Suppressor macrophage treated with lipopolysaccharide for 4 hours (primary cell): ENCODE results near the gene HELZ2.
"Not testable (repeated sequence)": the region's sequence is repeated elsewhere in the genome, so short reads cannot be mapped to it uniquely, and the experiment has no call there.

Source experiments
- DNase-seq: peaks from one replicate; pipeline ENCODE4 v3.0.0-alpha.2; 2020

Gene HELZ2

DNA sequence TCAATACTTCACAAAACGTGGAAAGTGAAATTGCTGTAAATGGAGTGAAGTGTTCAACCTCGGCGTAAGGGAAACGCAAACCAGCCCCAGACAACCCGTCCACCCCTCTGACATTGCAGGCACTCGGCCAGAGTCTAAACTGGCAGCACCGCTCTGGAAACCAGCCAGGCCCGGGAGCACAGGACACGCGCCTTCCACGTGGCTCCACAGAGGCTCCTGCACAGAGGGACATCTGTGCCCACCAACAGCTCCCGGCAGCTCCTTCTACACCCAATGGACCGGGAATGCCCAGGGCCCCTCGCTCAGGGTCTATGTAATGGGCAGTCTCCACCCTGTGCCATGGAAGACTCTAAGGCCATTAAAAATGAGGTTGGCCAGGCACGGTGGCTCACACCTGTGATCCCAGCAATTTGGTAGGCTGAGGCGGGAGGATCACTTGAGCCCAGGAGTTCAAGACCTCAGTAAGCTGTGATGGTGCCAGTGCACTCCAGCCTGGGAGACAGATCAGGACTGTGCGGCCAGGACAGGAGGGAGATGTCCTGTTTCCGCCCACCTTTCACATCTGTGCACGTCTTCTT, 3.4 kb upstream of the HELZ2 start:
- DNase-seq: no peak

DNA sequence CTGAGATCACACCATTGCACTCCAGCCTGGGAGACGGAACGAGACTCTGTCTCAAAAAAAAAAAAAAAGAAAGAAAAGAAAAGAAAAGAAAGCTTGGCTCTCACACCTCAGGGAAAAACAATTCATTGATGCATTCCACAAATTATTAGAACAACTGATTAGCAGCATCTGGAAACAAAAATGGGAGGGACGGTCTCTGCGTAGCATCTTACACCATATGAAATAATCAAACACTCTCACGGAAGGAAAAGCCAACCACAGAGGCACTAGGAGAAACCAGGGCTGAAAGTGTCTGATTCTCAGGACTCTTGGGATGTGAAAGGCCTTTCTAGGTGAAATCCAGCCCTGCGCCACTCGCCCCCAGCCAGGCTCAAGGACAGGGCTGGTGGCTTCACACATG, 2.3 kb upstream of the HELZ2 start:
- DNase-seq: no peak

DNA sequence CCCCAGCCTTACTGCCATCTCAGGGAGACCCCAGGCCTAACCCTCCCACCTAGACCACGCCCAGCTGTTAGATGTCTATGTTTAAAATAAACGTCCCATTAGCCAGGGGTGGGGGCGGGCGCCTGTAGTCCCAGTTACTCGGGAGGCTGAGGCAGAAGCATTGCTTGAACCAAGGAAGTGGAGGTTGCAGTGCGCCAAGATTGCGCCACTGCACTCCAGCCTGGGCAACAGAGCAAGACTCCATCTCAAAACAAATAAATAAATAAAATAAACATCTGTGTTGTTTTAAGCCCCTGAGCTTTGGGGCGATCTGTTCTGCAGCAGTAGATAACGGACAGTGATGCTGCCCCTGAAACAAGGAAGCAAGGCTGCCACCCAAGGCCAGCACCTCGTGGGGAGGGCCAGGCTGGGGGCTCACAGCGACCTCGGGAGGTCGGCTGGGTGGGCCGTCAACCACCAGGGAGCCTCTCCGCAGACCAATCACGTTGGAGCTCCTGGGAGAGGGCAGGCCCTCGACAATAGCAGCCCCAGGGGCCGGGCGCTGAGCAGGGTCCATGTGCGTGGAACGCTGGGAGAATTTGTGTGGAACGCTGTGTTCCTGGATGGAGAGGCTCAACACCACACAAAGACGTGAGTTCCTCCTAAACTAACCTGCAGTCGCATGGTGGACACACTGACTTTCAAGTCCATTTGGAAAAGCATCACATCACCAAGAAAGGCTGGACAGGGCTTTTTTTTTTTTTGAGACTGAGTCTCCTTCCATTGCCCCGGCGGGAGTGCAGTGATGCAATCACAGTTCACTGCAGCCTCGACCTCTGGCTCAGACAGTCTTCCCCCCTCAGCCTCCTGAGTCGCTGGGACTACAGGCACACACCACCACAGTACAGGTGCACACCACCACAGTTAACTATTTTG, 1.0 kb upstream of the HELZ2 start:
- no peak for DNase-seq

DNA sequence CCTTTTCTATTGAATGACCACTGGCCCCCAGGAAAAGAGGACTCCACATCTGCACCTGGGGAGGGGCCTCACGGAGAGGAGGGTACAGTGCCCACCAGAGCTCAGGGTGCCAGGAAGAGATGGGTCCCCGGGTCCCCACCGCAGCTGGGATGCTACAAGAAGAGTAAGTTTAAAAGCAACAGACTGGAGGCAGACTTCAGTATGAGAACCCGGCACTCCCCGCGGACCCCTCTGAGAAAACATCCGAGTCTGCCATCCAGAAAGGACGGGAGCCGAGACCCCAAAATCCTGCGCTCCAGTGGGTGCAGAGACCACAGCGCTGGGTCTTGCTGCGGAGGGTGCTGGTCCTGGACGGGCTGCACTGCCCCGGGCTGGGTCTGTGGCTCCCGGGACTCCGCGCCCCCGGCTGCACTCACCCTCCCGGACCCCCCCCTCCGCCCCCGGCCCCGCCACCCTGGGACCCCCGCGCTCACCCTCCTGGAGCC, 350 bp downstream of the HELZ2 start:
- DNase-seq: no peak

DNA sequence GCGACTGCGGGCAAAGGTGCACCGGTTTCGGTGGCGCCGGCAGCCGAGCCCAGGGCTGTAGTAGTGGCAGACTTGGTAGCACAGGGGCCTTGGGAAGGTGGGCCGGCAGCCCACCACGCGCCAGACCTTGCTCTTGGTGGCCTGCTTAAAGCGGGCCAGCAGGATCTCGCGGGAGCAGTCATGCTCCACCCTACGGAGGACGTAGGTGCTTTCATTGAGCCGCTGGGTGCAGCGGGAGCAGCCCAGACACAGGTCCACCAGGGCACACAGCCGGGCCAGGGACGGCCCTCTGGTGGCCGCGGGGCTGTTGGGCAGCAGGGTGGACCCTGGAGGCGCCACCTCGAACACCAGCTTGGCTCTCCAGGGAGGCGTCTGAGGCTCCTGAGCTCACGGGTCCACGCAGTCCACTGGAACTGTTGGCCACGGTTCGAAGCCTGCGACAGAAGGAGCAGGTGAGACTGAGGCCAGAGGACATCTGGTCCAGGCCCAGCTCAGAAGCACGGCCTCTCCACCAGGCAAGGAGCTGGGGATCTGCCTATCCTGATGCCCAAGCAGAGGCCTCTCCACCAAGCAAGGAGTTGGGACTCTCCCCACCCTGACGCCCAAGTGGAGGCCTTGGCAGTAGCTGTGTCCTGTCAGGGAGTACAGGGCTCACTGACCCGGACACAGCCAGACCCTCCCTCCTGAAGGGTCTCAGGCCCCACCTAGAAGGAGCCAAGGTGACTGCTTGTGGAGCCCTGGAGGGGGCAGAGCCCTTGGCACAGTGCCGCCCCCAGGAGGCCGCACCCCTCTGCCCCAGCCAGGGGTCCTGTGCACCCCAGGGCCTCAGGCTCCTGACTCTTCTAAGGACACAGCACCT, 1.0 kb downstream of the HELZ2 start:
- peak; percentile 40 for DNase-seq

DNA sequence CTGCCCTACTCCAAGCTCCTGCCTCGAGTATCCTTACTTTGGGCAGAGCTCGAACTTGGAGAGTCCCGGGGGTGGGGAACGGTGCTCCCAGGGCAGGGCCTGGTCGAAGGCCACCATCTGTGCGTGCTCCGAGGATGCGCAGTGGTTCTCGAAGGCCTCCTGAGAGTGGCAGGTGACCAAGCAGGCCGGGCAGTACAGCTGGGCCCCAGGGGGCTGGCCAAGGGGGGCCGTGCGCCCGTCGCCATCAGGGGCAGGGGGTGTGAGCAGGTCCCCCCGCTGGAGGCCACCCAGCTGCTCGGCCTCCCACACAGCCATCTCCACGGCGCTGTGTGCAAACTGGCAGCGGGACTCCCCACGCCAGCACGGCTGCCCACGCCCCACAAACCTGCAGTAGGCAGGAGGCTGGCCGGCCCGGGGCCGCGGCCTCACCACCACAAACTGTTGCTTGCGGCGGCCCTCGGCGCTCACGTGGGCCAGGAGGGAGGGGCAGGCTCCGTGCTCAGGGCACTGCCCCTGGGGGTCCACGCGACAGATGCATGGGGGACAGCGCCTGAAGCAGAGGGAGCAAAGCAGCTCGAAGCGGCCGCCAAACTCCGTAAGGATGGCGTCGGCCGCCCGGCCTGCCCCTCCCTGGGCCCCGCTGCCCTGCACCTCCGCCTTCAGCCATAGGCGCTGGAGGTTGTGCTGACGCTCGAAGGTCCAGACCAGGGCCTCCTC, 1.8 kb downstream of the HELZ2 start:
- no peak for DNase-seq

DNA sequence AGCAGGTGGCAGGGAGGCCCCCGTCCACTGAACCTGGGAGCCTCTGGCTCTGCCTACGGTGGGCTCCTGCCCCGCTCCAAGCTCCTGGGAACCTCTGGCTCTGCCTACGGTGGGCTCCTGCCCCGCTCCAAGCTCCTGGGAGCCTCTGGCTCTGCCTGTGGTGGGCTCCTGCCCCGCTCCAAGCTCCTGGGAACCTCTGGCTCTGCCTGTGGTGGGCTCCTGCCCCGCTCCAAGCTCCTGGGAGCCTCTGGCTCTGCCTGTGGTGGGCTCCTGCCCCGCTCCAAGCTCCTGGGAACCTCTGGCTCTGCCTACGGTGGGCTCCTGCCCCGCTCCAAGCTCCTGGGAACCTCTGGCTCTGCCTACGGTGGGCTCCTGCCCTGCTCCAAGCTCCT, 3.0 kb downstream of the HELZ2 start:
- not testable (repeated sequence) for DNase-seq

DNA sequence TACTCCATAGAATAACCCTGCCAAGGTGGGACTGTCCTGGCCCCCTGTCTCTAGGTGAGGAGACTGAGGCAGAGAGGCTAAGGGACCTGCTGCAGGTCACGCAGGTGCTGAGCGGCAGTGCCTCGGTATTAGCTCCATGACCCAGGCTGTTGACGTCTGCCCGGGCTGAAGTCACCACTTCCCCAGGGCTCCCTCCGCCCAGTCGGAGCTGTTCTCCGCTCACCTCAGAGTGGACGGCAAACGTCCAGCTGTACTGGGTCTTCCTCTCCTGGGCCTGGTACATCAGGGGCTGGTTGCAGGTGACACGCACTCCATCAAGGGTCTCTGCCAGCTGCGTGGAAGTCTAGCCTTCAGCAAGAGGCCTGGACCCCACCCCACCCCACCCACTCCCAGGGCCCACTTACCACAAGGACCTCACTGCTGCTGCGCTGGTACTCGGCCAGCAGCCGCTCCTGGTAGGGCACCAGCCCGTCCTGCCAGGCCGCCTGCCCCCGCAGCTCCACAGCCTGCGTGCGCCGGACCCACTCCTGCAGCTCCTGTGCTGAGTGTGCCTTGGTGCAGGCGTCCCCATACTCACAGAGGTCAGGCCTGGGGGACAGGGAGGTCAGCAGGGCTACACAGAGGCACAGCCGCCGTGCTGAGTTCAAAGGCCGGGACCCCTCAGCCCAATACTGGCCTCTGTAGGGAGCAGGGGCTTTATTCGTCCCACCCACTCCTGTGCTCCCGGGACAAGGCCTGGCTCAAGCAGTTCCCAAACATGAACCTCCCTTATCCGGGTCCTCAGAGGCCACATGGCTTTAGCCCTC, 3.6 kb downstream of the HELZ2 start:
- DNase-seq: no peak

DNA sequence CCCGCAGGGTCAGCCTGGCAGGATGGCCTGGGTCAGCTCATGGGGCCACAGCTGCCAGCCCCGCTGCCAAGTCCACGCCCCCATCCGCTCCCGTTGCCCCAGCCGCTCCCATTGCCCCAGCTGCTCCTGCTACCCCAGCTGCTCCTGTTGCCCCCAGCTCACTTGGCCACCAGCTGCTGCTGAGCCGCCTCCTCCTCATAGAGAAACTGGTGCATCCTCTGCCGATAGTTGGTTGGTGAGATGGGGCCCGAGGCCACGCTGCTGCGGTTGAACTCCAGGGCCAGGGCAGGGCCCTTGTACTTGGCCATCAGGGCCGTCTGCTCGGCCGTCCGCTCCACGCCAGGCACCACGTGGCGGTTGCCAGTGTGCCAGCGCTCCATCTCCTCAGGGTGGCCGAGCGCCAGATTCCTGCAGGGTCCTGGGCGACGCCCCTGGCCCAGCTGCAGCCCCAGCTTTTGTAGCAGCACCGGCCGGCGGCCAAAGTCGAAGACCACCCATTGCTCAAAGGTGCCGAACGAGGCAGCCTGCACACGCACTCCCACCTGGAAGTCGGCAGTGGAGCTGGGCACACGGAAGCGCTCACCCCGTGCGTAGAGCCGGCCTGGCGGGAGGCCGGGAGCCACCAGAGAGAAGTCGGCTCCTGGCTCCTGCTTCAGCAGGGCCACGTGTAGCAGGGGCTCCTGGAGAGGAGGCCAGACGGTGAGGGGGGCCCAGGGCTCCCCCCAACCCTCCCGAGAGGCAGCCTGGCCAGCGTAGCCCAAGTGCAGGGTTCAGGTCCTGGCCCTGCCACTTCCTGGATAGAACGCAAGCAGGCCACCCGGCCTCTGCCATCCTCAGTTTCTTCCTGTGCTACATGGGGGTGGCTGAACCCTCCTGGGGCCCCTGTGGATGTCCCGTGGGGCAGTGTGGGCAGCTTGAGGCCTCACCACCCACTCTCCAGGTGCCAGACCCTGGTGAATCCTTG, 4.8 kb downstream of the HELZ2 start:
- no peak for DNase-seq

DNA sequence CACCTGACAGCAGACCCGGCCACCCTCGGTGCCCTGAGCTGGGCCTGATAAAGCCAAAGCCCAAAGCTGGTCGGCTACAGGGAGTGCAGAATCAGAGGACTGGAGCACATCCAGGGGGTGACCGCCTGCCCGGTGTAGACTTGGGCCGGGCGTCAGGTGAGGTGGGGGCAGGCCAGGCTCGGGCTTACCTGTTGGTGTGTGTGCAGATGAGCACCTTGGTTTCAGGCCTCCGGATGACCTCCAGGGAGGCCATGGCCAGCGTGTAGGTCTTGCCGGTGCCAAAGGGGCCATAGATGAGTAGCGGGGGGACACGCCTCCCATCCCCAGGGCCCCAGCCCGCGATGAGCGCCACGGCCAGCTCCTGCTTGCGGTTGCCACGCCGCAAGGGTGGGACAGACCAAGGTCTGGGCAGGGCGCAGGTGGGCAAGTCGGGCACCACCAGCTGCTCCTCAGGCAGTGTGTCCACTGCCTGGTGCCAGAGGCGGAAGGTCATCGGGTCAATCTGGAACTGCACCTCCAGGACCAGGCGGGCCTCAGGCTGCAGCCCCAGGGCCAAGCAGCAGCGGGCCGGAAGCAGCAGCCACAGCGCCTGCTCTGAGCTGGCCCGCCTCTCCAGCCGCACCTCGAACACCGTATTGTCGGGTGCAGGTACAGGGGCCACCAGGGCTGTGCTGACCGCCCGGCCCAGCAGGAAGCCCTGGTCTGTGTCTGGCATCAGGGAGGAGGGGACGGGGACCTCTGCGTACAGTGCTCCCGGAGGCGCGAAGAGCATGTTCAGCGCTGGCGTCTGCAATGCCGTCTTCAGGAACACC, 5.7 kb downstream of the HELZ2 start:
- DNase-seq: no peak

DNA sequence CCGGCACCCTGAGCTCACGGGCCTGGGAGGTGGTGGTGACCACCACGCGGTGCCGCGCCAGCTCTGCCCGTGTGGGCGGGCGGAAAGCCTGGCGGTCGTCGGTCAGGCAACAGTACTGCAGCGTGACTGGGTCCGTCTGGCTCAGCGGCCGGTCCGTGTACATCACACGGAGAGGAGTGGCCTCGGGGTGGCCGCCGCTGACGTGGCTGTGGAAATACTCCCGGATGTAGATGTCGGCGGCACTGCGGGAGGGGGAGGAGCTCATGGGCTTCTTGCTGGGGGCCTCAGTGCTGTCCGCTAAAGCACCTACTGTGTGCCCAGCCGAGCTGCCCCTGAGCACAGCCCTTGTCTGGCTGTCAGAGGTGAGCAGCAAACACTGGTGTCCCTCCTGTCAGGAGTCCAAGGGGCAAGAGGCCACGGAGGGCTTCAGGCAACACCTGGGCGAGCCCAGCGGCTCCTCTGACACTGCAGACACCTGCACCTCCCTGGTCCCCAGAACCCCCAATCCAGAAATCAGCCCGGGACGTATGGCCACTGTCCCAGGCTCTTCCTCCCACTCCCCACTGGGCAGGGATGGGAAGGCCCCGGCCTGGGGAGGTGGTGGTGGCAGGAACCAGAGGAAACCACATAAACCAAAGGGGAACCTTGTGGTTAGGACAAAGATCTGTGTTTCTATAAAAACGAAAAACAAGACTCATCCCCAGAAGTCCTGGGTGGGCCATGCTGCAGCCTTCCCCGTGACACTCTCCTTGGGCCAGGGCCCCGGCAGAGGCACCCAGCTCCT, 6.5 kb downstream of the HELZ2 start:
- DNase-seq: peak; percentile 88

DNA sequence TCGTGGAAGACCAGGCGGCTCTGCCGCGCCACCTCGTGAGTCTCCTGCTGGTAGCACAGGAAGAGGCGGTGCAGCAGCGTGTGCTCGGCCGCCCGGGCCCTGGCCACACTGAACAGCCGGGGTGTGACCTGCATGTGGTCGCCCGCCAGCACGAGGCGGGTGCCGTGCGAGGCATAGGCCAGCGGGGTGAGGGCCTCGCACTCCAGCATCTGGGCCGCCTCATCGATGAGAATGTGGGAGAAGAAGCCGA, 7.0 kb downstream of the HELZ2 start:
- DNase-seq: no peak

DNA sequence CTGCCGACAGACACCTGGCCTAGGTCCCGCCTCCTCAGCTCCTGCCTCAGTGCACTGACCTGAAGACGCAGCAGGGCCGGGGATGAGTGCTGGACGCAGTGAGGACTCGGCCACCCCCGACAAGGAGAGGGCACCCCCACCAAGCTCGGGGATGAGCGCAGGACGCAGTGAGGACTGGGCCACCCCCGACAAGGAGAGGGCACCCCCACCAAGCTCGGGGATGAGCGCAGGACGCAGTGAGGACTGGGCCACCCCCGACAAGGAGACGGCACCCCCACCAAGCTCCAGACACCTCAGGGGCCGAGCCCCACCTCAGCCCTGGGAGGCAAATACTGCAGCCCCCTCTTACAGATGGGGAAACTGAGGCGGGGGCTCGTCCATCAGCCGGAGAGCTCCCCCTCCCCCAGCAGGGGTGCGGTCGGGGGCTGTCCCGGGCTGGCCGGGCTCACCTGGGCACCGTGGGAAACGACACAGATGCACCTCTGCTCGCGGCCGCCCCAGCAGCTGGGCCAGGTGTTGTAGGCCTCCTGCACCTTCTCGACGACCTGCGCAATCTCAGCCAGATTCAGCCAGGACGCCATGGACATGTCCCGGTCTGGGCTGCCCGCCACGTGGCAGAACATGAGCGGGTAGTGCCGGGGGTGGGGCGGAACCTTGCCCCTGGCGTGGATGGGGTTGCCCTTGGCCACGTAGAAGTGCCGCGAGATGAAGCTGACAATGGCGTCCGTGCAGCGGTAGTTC, 7.5 kb downstream of the HELZ2 start:
- no peak for DNase-seq

DNA sequence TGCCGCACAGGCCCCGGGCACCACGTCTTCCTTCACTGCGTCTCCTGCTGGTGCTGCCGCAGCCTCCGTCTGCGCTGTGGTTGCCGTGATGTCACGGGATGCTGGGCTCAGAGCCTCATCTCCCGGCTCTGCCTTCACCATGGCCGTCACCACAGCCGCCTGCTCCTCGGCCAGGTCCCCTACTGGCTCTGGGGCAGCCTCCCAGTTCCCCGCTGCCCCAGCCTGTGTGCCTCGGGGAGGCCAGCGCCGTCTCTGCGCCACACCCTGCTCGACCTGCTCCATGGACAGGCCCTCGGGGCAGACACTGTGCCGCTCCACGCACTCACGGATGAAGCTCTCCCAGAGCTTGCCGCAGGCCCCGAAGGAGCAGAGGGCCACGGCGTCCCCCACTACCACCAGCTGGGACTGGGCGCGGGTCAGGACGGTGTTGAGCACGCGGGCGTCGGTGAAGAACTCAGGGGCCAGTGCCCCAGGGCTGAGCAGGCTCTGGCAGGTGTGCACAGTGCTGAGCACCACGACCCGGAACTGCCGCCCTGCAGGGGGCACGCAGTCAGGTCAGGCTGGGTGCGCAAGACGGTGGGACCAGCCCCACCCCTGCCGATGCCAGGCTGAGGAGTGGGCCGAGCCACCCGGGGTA, 8.2 kb downstream of the HELZ2 start:
- no peak for DNase-seq

DNA sequence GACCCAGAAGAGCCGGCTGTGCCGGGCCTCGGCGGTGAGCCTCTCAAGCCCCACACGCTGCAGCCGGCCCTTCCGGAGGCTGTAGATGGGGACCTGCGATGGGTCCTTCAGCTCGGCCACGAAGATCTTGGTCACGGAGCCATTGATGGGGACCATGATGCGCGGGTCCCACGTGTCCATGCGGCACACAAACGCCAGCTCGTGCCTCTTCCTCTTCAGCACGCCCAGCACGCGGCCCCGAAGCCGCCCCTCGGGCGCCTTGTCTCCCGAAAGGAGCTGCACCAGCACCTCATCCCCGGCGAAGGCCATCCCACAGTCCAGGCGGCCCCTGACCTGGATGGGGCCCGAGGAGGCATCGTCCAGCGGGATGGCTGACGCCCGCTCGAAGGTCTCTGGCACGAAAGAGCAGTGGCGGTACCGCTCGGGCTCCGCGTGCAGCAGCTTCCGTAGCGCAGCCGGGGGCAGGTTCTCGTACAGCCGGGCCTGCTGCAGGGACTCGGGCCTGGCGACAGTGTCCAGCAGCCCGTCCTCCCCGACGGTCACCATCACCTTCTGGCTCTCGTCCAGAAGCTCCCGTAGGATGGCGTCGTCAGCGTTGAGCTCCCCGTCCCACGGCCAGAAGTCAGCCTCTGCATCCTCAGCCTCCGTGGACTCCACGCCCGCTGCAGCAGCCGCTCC, 8.9 kb downstream of the HELZ2 start:
- no peak for DNase-seq

DNA sequence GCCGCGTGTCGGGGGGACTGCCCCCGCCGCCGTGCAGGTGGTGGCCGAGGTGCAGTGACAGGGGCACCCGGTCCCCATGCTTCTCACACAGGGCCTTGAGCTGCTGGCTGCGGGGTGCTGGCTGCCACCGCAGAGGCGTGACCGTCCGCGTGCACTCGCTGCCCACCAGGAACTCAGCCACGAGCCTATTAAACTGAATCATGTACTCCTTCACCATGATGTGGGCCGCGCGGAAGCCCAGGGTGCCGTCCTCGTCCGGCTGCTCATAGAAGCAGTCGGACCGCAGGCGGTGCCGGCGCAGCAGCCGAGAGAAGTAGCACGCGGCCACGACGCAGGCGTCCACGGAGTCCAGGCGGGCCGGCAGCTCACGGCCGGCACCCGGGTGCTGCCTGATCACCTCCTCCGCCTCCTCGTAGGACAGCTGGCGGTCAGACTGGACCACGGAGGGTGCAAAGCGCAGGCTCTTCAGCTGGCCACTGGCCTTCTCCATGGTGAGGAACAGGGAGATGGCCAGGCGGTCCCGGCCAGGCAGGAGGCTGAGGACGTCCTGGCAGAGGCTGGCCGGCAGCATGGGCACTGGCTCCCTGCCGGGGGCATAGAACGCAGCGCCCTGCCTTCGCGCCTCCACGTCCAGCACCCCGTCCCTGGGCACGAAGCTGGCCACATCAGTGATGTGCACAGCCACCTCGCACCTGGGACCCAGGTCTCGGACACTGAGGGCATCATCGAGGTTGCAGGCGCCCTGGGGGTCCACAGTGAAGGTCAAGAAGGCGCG, 9.8 kb downstream of the HELZ2 start:
- no peak for DNase-seq
